ENCODE data around the gene NEDD8.
"Not testable (repeated sequence)": the region's sequence is repeated elsewhere in the genome, so short reads cannot be mapped to it uniquely, and the experiment has no call there.

DNA sequence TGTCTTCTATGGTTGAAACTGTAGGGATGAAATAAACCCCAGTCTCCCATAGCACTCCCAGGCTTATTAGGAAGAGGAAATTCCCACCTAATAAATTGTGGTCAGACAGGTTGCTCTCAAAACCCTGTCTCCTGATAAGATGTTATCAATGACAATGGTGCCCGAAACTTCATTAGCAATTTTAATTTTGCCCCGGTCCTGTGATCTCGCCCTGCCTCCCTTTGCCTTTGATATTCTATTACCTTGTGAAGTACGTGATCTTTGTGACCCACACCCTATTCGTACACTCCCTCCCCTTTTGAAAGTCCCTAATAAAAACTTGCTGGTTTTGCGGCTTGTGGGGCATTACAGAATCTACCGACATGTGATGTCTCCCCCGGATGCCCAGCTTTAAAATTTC, 29.6 kb downstream of the NEDD8 start:
- not testable (repeated sequence) for TF ChIP-seq EZH2 (IDR thresholded peaks at IDR 0.05; ENCODE audit: insufficient read depth, poor library complexity, severe bottlenecking); EZH2phosphoT487 (IDR thresholded peaks at IDR 0.05; ENCODE audit: insufficient read depth, low read depth)

All from GM23248 (cell line).